GM12864 (cell line): ENCODE measurements around the gene CLDN18.

ENCODE experiments used
- DNase-seq: peaks from one replicate; pipeline ENCODE4 v3.0.0-alpha.2; 2011; ENCODE audit warnings: low read depth
- H3K4me3 ChIP-seq: 2 replicates; pipeline ENCODE4 v1.5.1; 2011; ENCODE audit warnings: mild to moderate bottlenecking, low read depth, low read length, control low read depth
- CTCF ChIP-seq: IDR thresholded peaks from 2 replicates; pipeline ENCODE4 v1.5.1; 2011; ENCODE audit warnings: low read depth, mild to moderate bottlenecking, moderate library complexity, low read length, control low read depth, inconsistent platforms; ENCODE audit errors: missing control alignments

Gene CLDN18

GRCh38 chr3:138057384-138057783 lies 47.4 kb downstream of the CLDN18 start:
- no peak for DNase-seq
- H3K4me3 ChIP-seq, result no peak overlapping the region
- TF ChIP-seq CTCF, result no peak

GRCh38 chr3:138059261-138059660 lies 49.3 kb downstream of the CLDN18 start:
- no peak for TF ChIP-seq CTCF
- H3K4me3 ChIP-seq, result no peak overlapping the region
- DNase-seq, result no peak

- H3K4me3 ChIP-seq, result no peak overlapping the region
- no peak for TF ChIP-seq CTCF
- no peak for DNase-seq
Observed at GRCh38 chr3:138060792-138061191, 50.8 kb downstream of the CLDN18 start.

- no peak for TF ChIP-seq CTCF
- no peak overlapping the region for H3K4me3 ChIP-seq
- no peak for DNase-seq
Observed at GRCh38 chr3:138062037-138062436, 52.1 kb downstream of the CLDN18 start.

GRCh38 chr3:138062626-138063025 lies 52.7 kb downstream of the CLDN18 start:
- no peak overlapping the region for H3K4me3 ChIP-seq
- no peak for DNase-seq
- no peak for TF ChIP-seq CTCF

- DNase-seq, result no peak
- no peak overlapping the region for H3K4me3 ChIP-seq
- no peak for TF ChIP-seq CTCF
Observed at GRCh38 chr3:138063416-138063815, 53.5 kb downstream of the CLDN18 start.

GRCh38 chr3:138065949-138066348 lies 56.0 kb downstream of the CLDN18 start:
- H3K4me3 ChIP-seq, result no peak overlapping the region
- no peak for DNase-seq
- no peak for TF ChIP-seq CTCF
